PC-3 (cell line): ENCODE measurements around the gene CASP7. TPM values are rescaled to one million over a fixed set of nuclear protein-coding genes. Genes with fewer than 3 reads are reported as not detected.

Source experiments
- ATAC-seq: fragments of 200-7000 bp; cut with Tn5 transposase; 2 replicates; pipeline ENCODE4 v1.9.1; 2020; ENCODE audit warnings: mild to moderate bottlenecking, moderate library complexity
- BruUV-seq: library from RNA; stranded (reverse); fragments of 400-500 nt; replicated peaks from 2 replicates; lab custom pipeline; 2021; lab: Mats Ljungman, UMichigan
- CTCF ChIA-PET: fragments of 300-600 bp; sonication (Branson Sonifier 250); formaldehyde crosslinking; loops from one replicate; lab custom pipeline; 2022; ENCODE audit warnings: antibody characterized with exemption; lab: Charles Lee
- POLR2A ChIA-PET: fragments of 300-600 bp; sonication (Branson Sonifier 250); formaldehyde crosslinking; loops from one replicate; lab custom pipeline; 2022; ENCODE audit warnings: antibody characterized with exemption; ENCODE audit not compliant: unreplicated experiment; lab: Charles Lee
- DNase-seq: peaks from one replicate; pipeline ENCODE4 v3.0.0-alpha.2; 2015
- H2AFZ ChIP-seq: fragments of 300-600 bp; sonication (generic); 2 replicates; pipeline ENCODE4 v1.6.0; 2016; ENCODE audit warnings: antibody characterized with exemption, low read length
- H3F3A ChIP-seq: fragments of 300-600 bp; sonication (generic); one replicate; pipeline ENCODE4 v1.6.0; 2017; ENCODE audit warnings: antibody characterized with exemption, low read length, control low read depth, mild to moderate bottlenecking; ENCODE audit not compliant: unreplicated experiment
- H3K27ac ChIP-seq: fragments of 300-600 bp; sonication (generic); 2 replicates; pipeline ENCODE4 v1.5.1; 2016; ENCODE audit warnings: mild to moderate bottlenecking, low read length
- H3K27me3 ChIP-seq: fragments of 300-600 bp; sonication (generic); 2 replicates; pipeline ENCODE4 v1.6.1; 2016; ENCODE audit warnings: low read length, mixed read lengths
- H3K36me3 ChIP-seq: fragments of 300-600 bp; sonication (generic); 2 replicates; pipeline ENCODE4 v1.6.1; 2016; ENCODE audit warnings: low read depth, mixed run types, low read length, mixed read lengths
- H3K4me1 ChIP-seq: fragments of 300-600 bp; sonication (generic); 2 replicates; pipeline ENCODE4 v1.5.1; 2016; ENCODE audit warnings: low read length; ENCODE audit not compliant: insufficient read depth
- H3K4me2 ChIP-seq: fragments of 300-600 bp; sonication (generic); 2 replicates; pipeline ENCODE4 v1.6.0; 2016; ENCODE audit warnings: low read length
- H3K4me3 ChIP-seq: fragments of 300-600 bp; sonication (generic); 2 replicates; pipeline ENCODE4 v1.5.1; 2016; ENCODE audit warnings: mild to moderate bottlenecking, low read length, mixed read lengths
- H3K79me2 ChIP-seq: fragments of 300-600 bp; sonication (generic); 2 replicates; pipeline ENCODE4 v1.6.1; 2017; ENCODE audit warnings: low read length, mixed read lengths
- H3K9ac ChIP-seq: fragments of 300-600 bp; sonication (generic); 2 replicates; pipeline ENCODE4 v1.6.0; 2016; ENCODE audit warnings: mild to moderate bottlenecking, low read length
- H3K9me2 ChIP-seq: fragments of 300-600 bp; sonication (generic); replicated peaks from 2 replicates; pipeline ENCODE4 v1.6.1; 2016; ENCODE audit warnings: mixed run types, low read length, mixed read lengths
- H3K9me3 ChIP-seq: fragments of 300-600 bp; sonication (generic); 2 replicates; pipeline ENCODE4 v1.6.1; 2016; ENCODE audit warnings: low read length, mixed read lengths
- H4K20me1 ChIP-seq: fragments of 300-600 bp; sonication (generic); 2 replicates; pipeline ENCODE4 v1.6.1; 2016; ENCODE audit warnings: low read length, mixed read lengths
- CTCF ChIP-seq: fragments of 300-600 bp; sonication (generic); conservative IDR thresholded peaks from 2 replicates; pipeline ENCODE4 v1.5.1; 2017; ENCODE audit warnings: antibody characterized with exemption, low read depth, mild to moderate bottlenecking, low read length
- EZH2 ChIP-seq: fragments of 300-600 bp; sonication (generic); IDR thresholded peaks from one replicate; pipeline ENCODE4 v1.6.1; 2017; ENCODE audit warnings: antibody characterized with exemption, mild to moderate bottlenecking, low read length; ENCODE audit not compliant: unreplicated experiment
- EZH2phosphoT487 ChIP-seq: fragments of 300-600 bp; sonication (generic); IDR thresholded peaks from 2 replicates; pipeline ENCODE4 v1.6.1; 2018; ENCODE audit warnings: mild to moderate bottlenecking, antibody characterized with exemption, low read length, borderline replicate concordance
- intact Hi-C: fragments of 100-400 bp; cut with micrococcal nuclease; formaldehyde crosslinking; loops from 2 replicates; pipeline ENCODE4 v1.9.0; 2023
- total RNA-seq: library from RNA; depleted of rRNA; stranded (reverse); fragments of >200 nt; gene quantifications from 2 replicates; pipeline ENCODE4 v1.2.3, GENCODE V29; 2014

The CASP7 gene
- total RNA-seq, 1 experiment from 2014 or later = 13.7 TPM

- Histone ChIP-seq H3K4me1 (0 out of 2 replicates have a peak, but pooled peaks cover 5% of the 10 kb centered on the region), H3K9me2 (no peaks in the 10 kb centered on the region), H3K36me3 (no peaks in the 10 kb centered on the region; the same call in 1 of the 2 replicates), H3K9me3 (no peaks in the 10 kb centered on the region; the same call in 1 of the 2 replicates), H3K27me3 (no peaks in the 10 kb centered on the region), H3K4me3 (no peak overlapping the region), H4K20me1 (no peaks in the 10 kb centered on the region), H3K9ac (no peak overlapping the region), H3K79me2 (peaks cover 33% of the 10 kb centered on the region; the same call in 1 of the 2 replicates), H3F3A (no peaks in the 10 kb centered on the region), H2AFZ (no peak overlapping the region), H3K27ac (no peak overlapping the region), H3K4me2 (no peak overlapping the region)
- no TSS peak for BruUV-seq
- TF ChIP-seq CTCF = no peak
- no peak for TF ChIP-seq EZH2phosphoT487
- no peak for TF ChIP-seq EZH2
- no peak for DNase-seq
- ChIA-PET CTCF (no interaction called here), POLR2A (no interaction called here)
- intact Hi-C loops = no loop called here
- ATAC-seq = no peak
Measured at GRCh38 chr10:113683300-113683699, 3.6 kb downstream of the CASP7 start.

DNA sequence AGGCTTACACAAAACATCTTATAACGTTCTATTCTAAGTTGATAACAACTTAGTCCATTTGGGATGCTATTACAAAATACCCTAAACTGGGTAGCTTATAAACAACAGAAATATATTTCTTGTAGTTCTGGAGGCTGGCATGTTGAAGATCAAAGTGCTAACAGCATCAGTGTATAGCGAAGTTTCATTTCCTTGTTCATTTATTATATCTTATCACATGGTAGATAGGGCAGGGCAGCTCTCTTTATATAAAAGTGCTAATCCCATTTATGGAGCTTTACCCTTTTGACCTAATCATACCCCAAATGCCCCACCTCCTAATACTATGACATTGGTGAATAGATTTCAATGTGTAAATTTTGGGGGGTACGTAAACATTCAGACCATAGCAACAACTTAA lies 6.3 kb downstream of the CASP7 start:
- no peak overlapping the region for H3K27ac ChIP-seq

More for the DNA sequence above, 6.3 kb downstream of the CASP7 start:
- Histone ChIP-seq H3K27me3 (no peaks in the 10 kb centered on the region), H3K79me2 (peaks cover 29% of the 10 kb centered on the region; the same call in 1 of the 2 replicates), H3K36me3 (no peaks in the 10 kb centered on the region; the same call in 1 of the 2 replicates), H3K9ac (no peak overlapping the region), H4K20me1 (no peaks in the 10 kb centered on the region), H3K4me2 (no peak overlapping the region), H2AFZ (no peak overlapping the region), H3K9me3 (no peaks in the 10 kb centered on the region; the same call in 1 of the 2 replicates), H3K4me3 (no peak overlapping the region), H3F3A (no peaks in the 10 kb centered on the region), H3K4me1 (0 out of 2 replicates have a peak, but pooled peaks cover 3% of the 10 kb centered on the region), H3K9me2 (no peaks in the 10 kb centered on the region)
- ChIA-PET CTCF (no interaction called here), POLR2A (no interaction called here)
- ATAC-seq = no peak
- BruUV-seq = no TSS peak
- TF ChIP-seq EZH2phosphoT487 (no peak), EZH2 (no peak), CTCF (no peak)
- intact Hi-C loops = no loop called here
- no peak for DNase-seq
